Measurements from ENCODE around the gene RIPK3. TPM values are rescaled to one million over a fixed set of nuclear protein-coding genes. Genes with fewer than 3 reads are reported as not detected.
"Not testable (repeated sequence)": the region's sequence is repeated elsewhere in the genome, so short reads cannot be mapped to it uniquely, and the experiment has no call there.

Gene RIPK3
- total RNA-seq, 2 donors from 2014 or later: 12.5 to 15.5 TPM

- DNase-seq (ENCODE audit: low spot score) (no peak), ATAC-seq (no peak)
- peaks cover 37 to 51% of the 10 kb centered on the region in 2 donors for H3K27me3 Mint-ChIP-seq
- H3K4me3 Mint-ChIP-seq: no peak overlapping the region
- H3K9me3 Mint-ChIP-seq: no peaks in the 10 kb centered on the region
- H3K4me1 Mint-ChIP-seq (ENCODE audit: low read depth in 2 of 2): peaks cover 21 to 26% of the 10 kb centered on the region in 2 donors
- no peak overlapping the region for H3K27ac Mint-ChIP-seq
- no peaks in the 10 kb centered on the region for H3K36me3 Mint-ChIP-seq
Measured at GRCh38 chr14:24366413-24366720, 26.6 kb upstream of the RIPK3 start.

- no peaks in the 10 kb centered on the region for H3K36me3 Mint-ChIP-seq
- no peak for DNase-seq (ENCODE audit: low spot score)
- H3K27ac Mint-ChIP-seq: no peak overlapping the region
- peak; percentile 72 to 74 for ATAC-seq
- peak overlapping the region; percentile 68 for H3K4me3 Mint-ChIP-seq
- no peaks in the 10 kb centered on the region for H3K9me3 Mint-ChIP-seq
- peaks cover 37 to 53% of the 10 kb centered on the region in 2 donors for H3K27me3 Mint-ChIP-seq
- peaks cover 21 to 26% of the 10 kb centered on the region in 2 donors for H3K4me1 Mint-ChIP-seq (ENCODE audit: low read depth in 2 of 2)
Measured at GRCh38 chr14:24365600-24366412, 26.0 kb upstream of the RIPK3 start.

- H3K27me3 Mint-ChIP-seq: peaks cover 37 to 58% of the 10 kb centered on the region in 2 donors
- DNase-seq (ENCODE audit: low spot score): no peak
- peaks cover 21 to 26% of the 10 kb centered on the region in 2 donors for H3K4me1 Mint-ChIP-seq (ENCODE audit: low read depth in 2 of 2)
- ATAC-seq: no peak
- no peak overlapping the region for H3K4me3 Mint-ChIP-seq
- H3K36me3 Mint-ChIP-seq: no peaks in the 10 kb centered on the region
- no peaks in the 10 kb centered on the region for H3K9me3 Mint-ChIP-seq
- H3K27ac Mint-ChIP-seq: no peak overlapping the region
Measured at GRCh38 chr14:24364841-24365240, 25.1 kb upstream of the RIPK3 start.

GRCh38 chr14:24363401-24363800 is 23.6 kb upstream of the RIPK3 start:
- no peak overlapping the region for H3K4me3 Mint-ChIP-seq
- peaks cover 21 to 23% of the 10 kb centered on the region in 2 donors for H3K4me1 Mint-ChIP-seq (ENCODE audit: low read depth in 2 of 2)
- no peak overlapping the region for H3K27ac Mint-ChIP-seq
- H3K9me3 Mint-ChIP-seq: no peaks in the 10 kb centered on the region
- no peaks in the 10 kb centered on the region for H3K36me3 Mint-ChIP-seq
- peaks cover 33 to 50% of the 10 kb centered on the region in 2 donors for H3K27me3 Mint-ChIP-seq
- DNase-seq (ENCODE audit: low spot score) (no peak), ATAC-seq (no peak)

GRCh38 chr14:24362241-24362960 is 22.6 kb upstream of the RIPK3 start:
- Mint-ChIP-seq H3K27ac (no peak overlapping the region), H3K9me3 (no peaks in the 10 kb centered on the region), H3K27me3 (peaks cover 30 to 46% of the 10 kb centered on the region in 2 donors), H3K4me1 (ENCODE audit: low read depth in 2 of 2) (peaks cover 18% of the 10 kb centered on the region in 2 donors), H3K36me3 (no peaks in the 10 kb centered on the region), H3K4me3 (no peak overlapping the region)
- ATAC-seq (no peak), DNase-seq (ENCODE audit: low spot score) (no peak)

GRCh38 chr14:24361326-24361725 is 21.5 kb upstream of the RIPK3 start:
- no peaks in the 10 kb centered on the region for H3K36me3 Mint-ChIP-seq
- peaks cover 26 to 39% of the 10 kb centered on the region in 2 donors for H3K27me3 Mint-ChIP-seq
- H3K27ac Mint-ChIP-seq: no peak overlapping the region
- peaks cover 11 to 13% of the 10 kb centered on the region in 2 donors for H3K4me1 Mint-ChIP-seq (ENCODE audit: low read depth in 2 of 2)
- no peak overlapping the region for H3K4me3 Mint-ChIP-seq
- ATAC-seq (no peak), DNase-seq (ENCODE audit: low spot score) (no peak)
- no peaks in the 10 kb centered on the region for H3K9me3 Mint-ChIP-seq

- H3K9me3 Mint-ChIP-seq: no peaks in the 10 kb centered on the region
- DNase-seq (ENCODE audit: low spot score) (no peak), ATAC-seq (no peak)
- H3K27me3 Mint-ChIP-seq: peaks cover 19 to 29% of the 10 kb centered on the region in 2 donors
- H3K4me3 Mint-ChIP-seq: no peak overlapping the region
- H3K4me1 Mint-ChIP-seq (ENCODE audit: low read depth in 2 of 2): peaks cover 3 to 5% of the 10 kb centered on the region in 2 donors
- H3K36me3 Mint-ChIP-seq: no peaks in the 10 kb centered on the region
- H3K27ac Mint-ChIP-seq: no peak overlapping the region
Measured at GRCh38 chr14:24360281-24360680, 20.5 kb upstream of the RIPK3 start.

- no peak overlapping the region for H3K27ac Mint-ChIP-seq
- no peak overlapping the region for H3K4me3 Mint-ChIP-seq
- DNase-seq (ENCODE audit: low spot score): no peak
- no peaks in the 10 kb centered on the region for H3K9me3 Mint-ChIP-seq
- H3K36me3 Mint-ChIP-seq: no peaks in the 10 kb centered on the region
- peaks cover 0 to 3% of the 10 kb centered on the region in 2 donors for H3K4me1 Mint-ChIP-seq (ENCODE audit: low read depth in 2 of 2)
- no peak for ATAC-seq
- H3K27me3 Mint-ChIP-seq: peaks cover 17 to 36% of the 10 kb centered on the region in 2 donors
Measured at GRCh38 chr14:24356208-24356607, 16.4 kb upstream of the RIPK3 start.

GRCh38 chr14:24355009-24355408 is 15.2 kb upstream of the RIPK3 start:
- Mint-ChIP-seq H3K4me1 (ENCODE audit: low read depth in 2 of 2) (peaks cover 0 to 3% of the 10 kb centered on the region in 2 donors), H3K4me3 (no peak overlapping the region), H3K9me3 (no peaks in the 10 kb centered on the region), H3K27ac (no peak overlapping the region), H3K27me3 (peaks cover 20 to 35% of the 10 kb centered on the region in 2 donors), H3K36me3 (no peaks in the 10 kb centered on the region)
- ATAC-seq: no peak
- DNase-seq (ENCODE audit: low spot score): no peak

GRCh38 chr14:24354482-24354825 is 14.7 kb upstream of the RIPK3 start:
- H3K4me1 Mint-ChIP-seq (ENCODE audit: low read depth in 2 of 2); H3K4me3 Mint-ChIP-seq; H3K9me3 Mint-ChIP-seq; ATAC-seq; H3K36me3 Mint-ChIP-seq; H3K27ac Mint-ChIP-seq; DNase-seq (ENCODE audit: low spot score): not testable (repeated sequence)
- H3K27me3 Mint-ChIP-seq: peaks cover 26 to 40% of the 10 kb centered on the region in 2 donors

- no peaks in the 10 kb centered on the region for H3K9me3 Mint-ChIP-seq
- H3K36me3 Mint-ChIP-seq: no peaks in the 10 kb centered on the region
- no peak overlapping the region for H3K4me3 Mint-ChIP-seq
- no peak overlapping the region for H3K27ac Mint-ChIP-seq
- DNase-seq (ENCODE audit: low spot score) (no peak), ATAC-seq (no peak)
- peaks cover 28 to 46% of the 10 kb centered on the region in 2 donors for H3K27me3 Mint-ChIP-seq
- H3K4me1 Mint-ChIP-seq (ENCODE audit: low read depth in 2 of 2): peaks cover 0 to 3% of the 10 kb centered on the region in 2 donors
Measured at GRCh38 chr14:24353559-24354481, 14.0 kb upstream of the RIPK3 start.

- H3K9me3 Mint-ChIP-seq: no peaks in the 10 kb centered on the region
- peaks cover 0 to 3% of the 10 kb centered on the region in 2 donors for H3K4me1 Mint-ChIP-seq (ENCODE audit: low read depth in 2 of 2)
- no peak overlapping the region for H3K4me3 Mint-ChIP-seq
- no peak for DNase-seq (ENCODE audit: low spot score)
- no peak overlapping the region for H3K27ac Mint-ChIP-seq
- H3K27me3 Mint-ChIP-seq: peaks cover 25 to 53% of the 10 kb centered on the region in 2 donors
- ATAC-seq: no peak
- no peaks in the 10 kb centered on the region for H3K36me3 Mint-ChIP-seq
Measured at GRCh38 chr14:24351517-24351916, 11.7 kb upstream of the RIPK3 start.

- Mint-ChIP-seq H3K27me3 (peaks cover 30 to 53% of the 10 kb centered on the region in 2 donors), H3K4me1 (ENCODE audit: low read depth in 2 of 2) (peaks cover 0 to 3% of the 10 kb centered on the region in 2 donors), H3K4me3 (no peak overlapping the region), H3K27ac (no peak overlapping the region), H3K9me3 (no peaks in the 10 kb centered on the region), H3K36me3 (no peaks in the 10 kb centered on the region)
- ATAC-seq: no peak
- no peak for DNase-seq (ENCODE audit: low spot score)
Measured at GRCh38 chr14:24349742-24350141, 10.0 kb upstream of the RIPK3 start.
